GM21447 (cell line): ENCODE data around the gene PCBD1.

Experiments used
- ATAC-seq: cut with Tn5 transposase; IDR thresholded peaks from one replicate; pipeline ENCODE4 v1.9.1; 2021; ENCODE audit not compliant: unreplicated experiment

Gene PCBD1

GRCh38 chr10:70917635-70918034 lies 29.3 kb upstream of the PCBD1 start:
- ATAC-seq, result no peak

- ATAC-seq, result no peak
Measured at GRCh38 chr10:70917226-70917625, 28.9 kb upstream of the PCBD1 start.

- ATAC-seq, result no peak
Measured at GRCh38 chr10:70916241-70916640, 27.9 kb upstream of the PCBD1 start.

GRCh38 chr10:70915806-70916205 lies 27.4 kb upstream of the PCBD1 start:
- no peak for ATAC-seq

- ATAC-seq, result no peak
Measured at GRCh38 chr10:70915206-70915605, 26.8 kb upstream of the PCBD1 start.

GRCh38 chr10:70914316-70914864 lies 26.0 kb upstream of the PCBD1 start:
- ATAC-seq, result no peak

- ATAC-seq, result no peak
Measured at GRCh38 chr10:70913893-70914240, 25.5 kb upstream of the PCBD1 start.

- ATAC-seq, result no peak
Measured at GRCh38 chr10:70913191-70913892, 25.0 kb upstream of the PCBD1 start.

GRCh38 chr10:70912556-70912955 lies 24.2 kb upstream of the PCBD1 start:
- no peak for ATAC-seq

GRCh38 chr10:70911386-70911785 lies 23.0 kb upstream of the PCBD1 start:
- no peak for ATAC-seq

- ATAC-seq, result no peak
Measured at GRCh38 chr10:70910486-70911341, 22.3 kb upstream of the PCBD1 start.

- no peak for ATAC-seq
Measured at GRCh38 chr10:70909326-70909935, 21.1 kb upstream of the PCBD1 start.

GRCh38 chr10:70908406-70909296 lies 20.3 kb upstream of the PCBD1 start:
- no peak for ATAC-seq

GRCh38 chr10:70907637-70908405 lies 19.5 kb upstream of the PCBD1 start:
- no peak for ATAC-seq

- ATAC-seq, result no peak
Measured at GRCh38 chr10:70906953-70907636, 18.7 kb upstream of the PCBD1 start.

- no peak for ATAC-seq
Measured at GRCh38 chr10:70906031-70906783, 17.8 kb upstream of the PCBD1 start.

GRCh38 chr10:70905071-70906021 lies 17.0 kb upstream of the PCBD1 start:
- ATAC-seq, result no peak
